GM18868 (cell line): ENCODE measurements around the gene CD300A.
A peak's percentile ranks its signal among the peaks of the same experiment; 100 is the strongest.
"Not testable (repeated sequence)": the region's sequence is repeated elsewhere in the genome, so short reads cannot be mapped to it uniquely, and the experiment has no call there.

ENCODE experiments used
- ATAC-seq: cut with Tn5 transposase; IDR thresholded peaks from one replicate; pipeline ENCODE4 v1.9.1; 2021; ENCODE audit warnings: mild to moderate bottlenecking, moderate library complexity; ENCODE audit not compliant: unreplicated experiment

CD300A gene

DNA sequence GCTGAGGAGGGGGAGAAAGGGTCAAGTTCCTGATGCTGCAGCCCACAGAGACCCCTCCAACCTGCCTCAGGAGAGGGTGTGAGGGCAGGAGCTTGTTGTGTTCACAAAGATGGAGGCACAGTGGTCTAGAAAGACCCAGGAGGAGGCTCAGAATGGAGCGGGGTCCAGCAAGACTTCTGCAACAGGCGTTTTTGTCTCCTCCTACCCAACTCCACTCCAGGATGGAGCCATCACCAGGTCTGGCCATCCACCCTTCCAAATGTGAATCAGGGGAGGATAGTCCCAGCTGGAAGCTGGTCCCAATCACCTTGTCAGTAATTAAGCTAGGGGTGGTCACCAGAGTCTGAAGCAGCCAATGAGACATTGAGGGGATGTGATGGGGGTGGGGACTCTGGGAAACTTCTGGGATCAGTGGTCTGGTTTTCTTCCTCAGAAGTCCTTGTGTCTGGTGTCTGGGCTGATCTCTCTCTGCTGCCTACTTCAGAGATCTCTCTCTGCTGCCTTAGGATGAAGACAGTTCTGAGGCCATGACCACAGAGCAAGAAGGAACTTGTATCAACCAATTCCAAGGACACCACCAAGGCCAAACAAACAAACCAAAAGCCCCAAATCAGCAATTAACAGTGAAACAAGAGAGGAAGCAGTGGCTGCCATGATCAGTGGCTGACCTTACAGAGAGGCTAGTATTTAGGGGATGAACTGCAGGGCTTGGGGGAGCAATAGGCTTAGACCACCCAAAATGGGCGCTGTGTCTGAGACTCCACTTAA lies 50.3 kb downstream of the CD300A start:
- ATAC-seq = no peak

DNA sequence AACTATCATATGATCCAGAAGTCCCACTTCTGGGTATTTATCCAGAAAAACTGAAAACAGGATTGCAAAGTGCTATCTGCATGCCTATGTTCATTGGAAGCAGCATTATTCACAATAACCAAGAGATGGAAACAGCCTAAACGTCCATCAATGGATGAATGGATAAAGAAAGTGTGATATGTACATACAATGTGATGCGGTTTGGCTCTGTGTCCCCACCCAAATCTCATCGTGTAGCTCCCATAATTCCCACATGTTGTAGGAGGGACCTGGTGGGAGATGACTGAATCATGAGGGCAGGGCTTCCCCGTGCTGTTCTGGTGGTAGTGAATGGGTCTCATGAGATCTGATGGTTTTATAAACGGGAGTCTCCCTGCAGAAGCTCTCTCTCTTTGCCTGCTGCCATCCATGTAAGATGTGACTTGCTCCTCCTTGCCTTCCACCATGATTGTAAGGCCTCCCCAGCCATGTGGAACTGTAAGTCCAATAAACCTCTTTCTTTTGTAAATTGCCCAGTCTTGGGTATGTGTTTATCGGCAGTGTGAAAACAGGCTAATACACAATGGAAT lies 52.1 kb downstream of the CD300A start:
- ATAC-seq = not testable (repeated sequence)

DNA sequence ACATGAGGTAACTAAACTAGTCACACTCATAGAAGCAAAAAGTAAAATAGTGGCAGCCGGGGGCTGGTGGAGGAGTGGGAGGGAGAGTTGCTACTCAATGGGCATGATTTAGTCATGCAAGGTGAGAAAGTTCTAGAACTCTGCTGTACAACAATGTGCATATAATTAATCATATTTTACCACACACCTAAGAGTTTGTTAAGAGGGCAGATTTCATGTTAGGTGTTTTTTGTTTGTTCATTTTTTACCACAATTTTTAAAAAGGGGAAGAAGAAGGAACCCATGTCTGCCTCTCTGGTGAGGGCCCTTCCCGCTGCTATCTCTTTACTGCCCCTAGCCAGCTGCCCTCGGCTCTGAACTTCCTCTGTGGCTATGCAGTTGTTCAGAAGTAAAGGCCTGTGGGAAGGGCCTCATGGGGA lies 53.6 kb downstream of the CD300A start:
- no peak for ATAC-seq

DNA sequence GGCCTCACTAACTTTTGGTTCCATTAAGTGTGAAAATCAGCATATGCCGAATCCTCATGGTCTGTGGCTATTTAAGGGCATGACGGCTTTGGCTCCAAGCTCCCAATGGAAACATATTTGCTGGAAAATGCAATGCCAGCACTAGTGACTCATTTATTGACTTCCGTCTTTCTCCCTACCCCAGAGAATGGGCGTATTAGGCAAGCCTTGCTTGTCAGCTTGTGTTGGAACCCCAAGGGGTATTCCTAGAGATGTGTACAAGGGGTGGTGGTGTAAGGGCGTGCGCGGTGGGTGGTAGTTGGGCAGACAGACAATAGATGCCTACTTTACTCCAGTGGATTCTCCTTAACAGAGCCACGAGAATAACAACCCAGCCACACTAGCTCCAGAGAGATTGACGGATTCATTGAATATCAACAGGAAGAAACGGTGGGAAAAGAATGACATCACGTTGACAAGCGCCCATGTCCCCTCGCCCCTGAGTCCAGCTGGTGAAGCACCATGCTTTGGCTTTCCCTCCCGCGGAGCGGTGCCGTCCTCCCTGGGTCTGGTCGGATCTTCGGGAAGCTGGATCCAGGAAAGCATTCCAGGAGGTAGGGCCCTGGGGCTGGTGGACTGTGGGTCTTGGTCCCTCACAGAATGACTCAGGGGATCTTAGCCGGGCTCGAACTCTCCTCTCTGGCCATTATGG lies 54.5 kb downstream of the CD300A start:
- ATAC-seq = no peak

DNA sequence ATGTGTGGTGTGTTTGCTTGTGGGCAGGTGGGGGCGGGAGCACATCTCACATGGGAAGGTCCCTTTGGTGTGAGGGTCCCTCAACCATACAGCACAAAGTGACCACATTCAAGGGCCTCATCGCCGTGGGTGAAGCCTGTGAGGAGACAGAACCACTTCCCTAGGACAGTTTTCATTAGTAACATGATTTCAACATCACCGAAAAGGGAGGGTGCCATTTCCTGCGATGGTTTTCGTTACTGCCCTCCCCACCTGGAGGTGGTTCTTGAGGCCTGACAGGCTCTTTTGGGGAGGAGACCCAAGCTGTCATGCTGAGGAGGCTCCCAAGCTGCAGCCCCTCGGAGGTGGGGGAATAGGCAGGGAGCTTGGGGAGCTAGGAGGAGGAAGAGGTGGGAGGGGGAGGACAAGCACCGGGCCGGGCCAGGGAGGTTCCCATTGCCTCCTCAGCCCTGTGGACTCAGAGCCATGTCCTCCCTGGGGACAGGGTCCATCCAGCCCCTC lies 55.3 kb downstream of the CD300A start:
- ATAC-seq = no peak

DNA sequence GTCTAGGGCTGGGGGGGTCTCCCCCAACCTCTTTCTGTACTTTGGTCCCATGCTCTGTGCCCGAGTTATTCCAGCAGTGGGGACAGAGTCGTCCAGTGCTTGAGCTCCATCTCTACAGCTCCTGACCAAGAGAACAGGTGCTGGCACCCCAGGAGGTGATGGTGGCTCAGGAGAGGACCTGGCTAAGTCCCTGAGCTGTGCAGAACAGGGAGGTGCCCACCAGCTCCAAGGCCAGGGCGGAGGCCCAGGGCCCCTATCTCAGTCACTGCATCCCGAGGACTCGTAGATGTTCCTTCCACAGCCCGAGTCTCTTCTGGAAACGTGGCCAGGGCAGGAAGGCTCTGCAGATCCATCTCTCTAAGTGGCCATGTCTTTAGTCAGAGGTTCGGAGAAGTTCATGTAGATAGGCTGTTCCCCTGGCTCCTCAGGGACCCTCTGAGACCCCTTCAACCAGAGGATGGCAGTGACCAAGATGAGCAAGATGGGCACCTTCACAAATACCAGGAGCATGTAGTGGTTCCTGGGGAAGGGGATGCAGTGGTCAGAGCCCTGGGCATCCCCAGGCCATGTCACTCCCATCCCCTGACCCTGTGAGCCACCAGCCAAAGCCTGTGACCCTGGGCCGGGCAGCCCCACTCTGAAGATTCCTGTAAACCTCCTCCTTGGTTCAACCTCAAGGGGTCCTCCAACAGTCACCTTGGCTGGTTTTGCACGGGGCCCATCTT lies 56.1 kb downstream of the CD300A start:
- ATAC-seq = no peak

DNA sequence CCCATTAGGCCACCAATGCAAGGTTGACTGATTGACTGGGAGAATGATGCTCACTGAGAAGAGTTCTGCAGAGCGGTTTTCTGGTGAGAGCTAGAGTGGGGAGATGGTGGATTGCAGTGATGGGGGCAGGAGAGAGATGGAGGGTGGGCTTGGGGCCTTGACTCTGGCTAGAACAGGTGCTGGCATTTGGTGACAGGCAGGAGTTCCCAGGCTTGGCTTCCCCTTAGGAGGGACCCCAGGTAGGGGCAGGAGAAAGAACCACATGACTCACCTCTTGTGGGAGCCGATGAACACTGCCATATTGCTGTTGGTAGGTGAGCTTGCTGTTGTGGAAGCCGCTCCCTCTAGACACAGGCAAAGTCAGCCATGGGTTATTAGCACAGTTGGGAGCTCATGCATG lies 56.9 kb downstream of the CD300A start:
- ATAC-seq = no peak

DNA sequence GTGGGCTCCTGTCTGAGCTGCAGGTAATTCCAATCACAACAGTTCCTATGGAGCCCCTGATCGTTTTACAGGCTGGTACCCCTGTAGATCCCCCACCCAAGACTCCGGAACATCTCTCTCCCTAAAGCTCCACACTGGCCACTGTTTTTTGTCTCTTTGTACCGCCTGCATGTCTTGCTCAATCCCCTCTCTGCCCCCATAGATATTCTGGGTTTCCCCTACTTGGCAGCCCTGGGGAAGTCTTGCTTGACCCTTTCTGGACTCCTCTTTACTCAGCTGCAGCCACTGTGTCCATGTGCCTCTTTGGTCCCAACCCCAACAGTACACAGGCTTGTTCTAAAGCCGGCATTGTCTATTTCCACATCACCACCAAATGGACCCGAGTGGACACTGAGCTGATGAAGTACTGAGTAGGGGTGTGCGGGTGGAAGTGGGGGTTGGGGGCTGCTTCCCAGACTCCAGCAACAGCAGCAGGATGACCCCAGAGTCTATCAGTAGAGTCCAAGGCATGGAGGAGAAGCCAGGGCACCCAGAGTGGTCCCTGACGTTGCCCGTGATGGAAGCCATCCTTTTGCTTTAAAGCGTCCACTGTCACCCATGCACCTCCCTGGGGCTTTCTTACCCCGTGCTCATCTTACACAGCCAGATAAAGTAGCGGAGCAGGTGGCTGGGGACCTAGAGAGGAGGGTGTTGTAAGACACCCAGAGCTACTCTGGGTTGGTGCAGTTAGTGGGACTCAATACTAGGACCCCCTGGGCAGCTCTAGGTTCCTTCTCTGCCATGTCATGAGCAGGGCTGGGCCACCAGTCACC lies 58.4 kb downstream of the CD300A start:
- ATAC-seq = no peak

DNA sequence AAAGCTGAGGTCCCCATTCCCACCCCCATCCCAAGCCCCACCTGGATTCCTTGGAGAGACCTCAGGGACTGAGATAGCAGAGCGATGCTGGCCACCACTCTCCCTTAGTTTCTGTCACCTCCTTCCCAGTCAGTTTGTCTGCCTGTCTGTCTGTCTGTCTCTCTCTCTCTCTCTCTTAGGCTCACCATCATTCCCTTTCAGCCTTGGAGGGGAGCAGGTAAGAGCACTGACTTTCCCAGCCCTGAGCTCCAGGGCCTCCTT lies 59.0 kb downstream of the CD300A start:
- no peak for ATAC-seq

DNA sequence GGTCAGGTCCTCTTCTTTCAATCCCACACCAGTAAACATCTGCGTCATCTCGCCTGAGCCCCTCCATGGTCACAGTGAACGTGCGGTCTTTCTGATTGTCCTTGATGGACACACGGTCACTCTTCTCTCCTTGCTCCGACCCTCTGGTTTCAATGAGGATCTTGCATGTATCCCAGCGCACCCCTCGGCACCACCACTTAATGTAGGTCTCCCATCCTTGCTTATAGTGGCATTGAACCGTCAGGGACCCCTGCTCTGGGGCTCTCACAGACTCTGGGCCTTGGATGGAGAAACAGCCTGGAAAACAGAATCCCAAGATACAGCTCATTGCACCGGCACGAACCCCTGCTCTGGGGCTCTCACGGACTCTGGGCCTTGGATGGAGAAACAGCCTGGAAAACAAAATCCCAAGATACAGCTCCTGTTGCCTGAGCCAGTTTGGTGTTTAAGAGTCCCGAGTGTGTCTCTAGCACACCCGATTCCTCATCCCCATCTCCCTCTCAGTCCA lies 59.4 kb downstream of the CD300A start:
- ATAC-seq = no peak

DNA sequence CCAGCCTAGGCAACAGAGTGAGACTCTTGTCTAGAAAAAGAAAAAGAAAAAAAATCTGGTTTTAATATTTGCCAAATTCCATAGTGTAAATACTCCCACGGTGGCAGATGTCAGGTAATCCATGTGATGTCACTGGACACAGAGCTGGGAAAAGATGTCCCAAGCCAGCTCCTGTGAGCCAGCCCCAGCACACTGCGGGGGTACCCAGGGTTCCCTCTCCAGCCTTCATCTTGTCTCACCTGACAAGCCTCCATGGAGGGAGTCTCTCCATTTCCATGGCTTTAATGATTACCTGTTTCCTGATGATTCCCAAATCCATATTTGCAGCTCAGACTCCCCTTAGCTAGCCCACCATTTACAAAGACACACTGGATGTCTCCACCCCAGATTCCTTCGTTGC lies 60.2 kb downstream of the CD300A start:
- ATAC-seq = no peak

DNA sequence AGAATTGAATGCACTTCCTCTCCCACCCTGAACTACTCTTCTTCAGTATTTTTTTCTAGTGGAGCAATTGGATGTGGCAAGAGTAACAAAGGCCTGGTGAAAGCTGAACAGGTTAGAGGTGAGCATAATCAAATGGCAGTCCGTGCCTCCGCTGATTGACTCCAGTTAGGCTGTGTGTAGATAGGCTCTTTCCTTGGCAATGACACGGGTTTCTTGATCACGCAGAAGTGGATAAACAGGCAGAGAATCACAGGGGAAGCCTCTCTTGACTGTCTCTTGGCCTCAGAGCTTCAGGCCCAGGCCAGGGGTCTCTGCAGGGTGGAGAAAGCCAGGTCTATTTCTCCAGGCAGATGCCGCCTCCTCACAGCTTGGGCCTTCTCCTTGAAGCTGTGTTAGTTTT lies 60.6 kb downstream of the CD300A start:
- ATAC-seq = no peak

DNA sequence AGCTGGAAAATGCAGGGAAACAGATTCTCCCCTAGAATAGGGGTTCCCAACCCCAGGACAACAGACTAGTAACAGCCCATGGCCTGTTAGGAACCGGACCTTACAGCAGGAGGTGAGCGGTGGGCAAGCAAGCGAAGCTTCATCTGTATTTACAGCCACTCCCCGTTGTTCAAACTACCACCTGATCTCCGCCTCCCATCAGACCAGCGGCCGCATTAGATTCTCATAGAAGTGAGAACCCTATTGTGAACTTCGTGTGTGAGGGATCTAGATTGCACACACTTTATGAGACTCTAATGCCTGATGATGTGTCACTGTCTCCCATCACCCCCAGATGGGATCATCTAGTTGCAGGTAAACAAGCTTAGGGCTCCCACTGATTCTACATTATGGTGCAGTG lies 61.3 kb downstream of the CD300A start:
- ATAC-seq = no peak

DNA sequence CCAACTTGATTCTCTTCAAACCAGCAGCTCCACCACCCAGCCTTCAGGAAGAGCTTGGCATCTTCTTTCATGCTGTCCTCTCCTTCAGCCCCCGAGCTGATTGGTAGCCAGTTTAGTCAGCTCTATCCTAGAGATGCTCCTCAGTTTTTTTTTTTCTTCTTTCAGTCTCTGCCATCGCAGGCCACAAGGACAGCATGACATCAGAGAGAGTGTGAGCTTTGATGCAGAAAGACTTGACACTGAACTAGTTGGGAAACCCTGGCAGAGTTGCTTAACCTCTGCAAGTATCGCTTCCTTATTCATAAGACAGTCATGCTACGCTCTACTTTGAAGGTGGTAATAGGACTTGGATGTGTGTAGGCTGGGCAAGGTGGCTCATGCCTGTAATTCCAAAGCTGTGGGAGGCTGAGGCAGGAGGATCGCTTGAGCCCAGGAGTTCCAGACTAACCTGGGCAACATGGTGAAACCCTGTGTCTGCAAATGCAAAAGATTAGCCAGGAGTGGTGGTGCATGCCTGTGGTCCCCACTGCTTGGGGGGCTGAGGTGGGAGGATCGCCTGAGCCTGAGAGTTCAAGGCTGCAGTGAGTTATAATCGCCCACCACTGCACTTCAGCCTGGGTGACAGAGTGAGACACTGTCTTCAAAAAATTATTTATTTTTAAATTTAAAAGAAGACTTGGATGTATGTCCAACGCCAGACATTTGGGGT lies 62.2 kb downstream of the CD300A start:
- peak; percentile 80 for ATAC-seq

DNA sequence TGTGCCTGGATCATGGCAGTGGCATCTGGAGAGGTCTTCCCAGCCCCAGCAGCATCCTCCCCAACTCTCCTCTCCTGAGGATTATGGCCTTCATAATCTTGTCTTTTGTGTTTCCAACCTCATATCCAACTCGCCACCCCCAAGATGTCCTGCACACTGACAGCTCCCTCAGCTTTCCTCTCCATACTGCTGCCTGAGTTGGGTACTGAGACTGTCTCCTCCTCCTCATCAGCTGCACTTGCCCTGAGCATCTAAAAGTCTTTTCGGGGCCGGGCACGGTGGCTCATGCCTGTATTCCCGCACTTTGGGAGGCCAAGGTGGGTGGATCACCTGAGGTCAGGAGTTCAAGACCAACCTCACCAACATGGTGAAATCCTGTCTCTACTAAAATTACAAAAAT lies 62.8 kb downstream of the CD300A start:
- ATAC-seq = no peak

DNA sequence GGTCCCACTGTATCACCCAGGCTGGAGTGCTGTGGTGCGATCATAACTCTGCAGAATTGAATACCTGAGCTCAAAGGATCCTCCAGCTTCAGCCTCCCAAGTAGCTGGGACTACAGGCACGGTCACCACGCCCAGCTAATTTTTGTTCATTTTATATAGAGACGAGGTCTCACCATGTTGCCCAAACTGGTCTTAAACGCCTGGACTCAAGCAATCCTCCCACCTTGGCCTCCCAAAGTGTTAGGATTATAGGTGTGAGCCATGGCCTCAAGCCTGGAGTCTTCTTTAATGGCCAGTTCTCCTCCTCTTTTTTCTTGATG lies 64.4 kb downstream of the CD300A start:
- ATAC-seq = no peak

DNA sequence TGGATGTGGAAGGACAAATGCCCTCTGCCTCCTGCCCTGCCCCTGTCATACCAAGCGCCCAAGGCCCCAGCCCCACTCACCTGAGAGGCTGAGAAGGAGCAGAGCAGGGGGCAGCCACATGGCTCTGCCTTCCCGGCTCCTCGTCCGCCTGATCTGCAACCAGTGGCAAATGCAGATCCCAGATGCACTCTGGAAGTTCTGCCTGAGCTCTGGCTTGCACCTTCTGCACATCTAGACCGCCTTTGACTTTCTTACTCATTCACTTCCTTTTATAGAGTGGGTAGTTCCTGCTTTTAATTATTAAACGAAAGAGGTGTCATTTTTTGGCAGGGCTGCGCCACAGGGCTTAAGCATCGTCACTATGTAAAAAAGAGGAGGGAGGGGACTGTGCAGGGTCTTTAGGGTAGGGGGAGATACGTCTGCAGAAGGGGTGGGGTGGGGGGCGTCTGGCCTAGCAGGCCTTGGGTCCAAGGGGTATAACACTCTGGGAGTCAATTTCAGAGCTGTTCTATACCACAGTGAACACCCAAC lies 64.9 kb downstream of the CD300A start, which contains the start of gene CD300LB:
Gene CD300LB (minus strand): TSS at position 245 of the 531 bp plus-strand sequence. CDS start 125 bp downstream, at position 120.
- no peak for ATAC-seq

DNA sequence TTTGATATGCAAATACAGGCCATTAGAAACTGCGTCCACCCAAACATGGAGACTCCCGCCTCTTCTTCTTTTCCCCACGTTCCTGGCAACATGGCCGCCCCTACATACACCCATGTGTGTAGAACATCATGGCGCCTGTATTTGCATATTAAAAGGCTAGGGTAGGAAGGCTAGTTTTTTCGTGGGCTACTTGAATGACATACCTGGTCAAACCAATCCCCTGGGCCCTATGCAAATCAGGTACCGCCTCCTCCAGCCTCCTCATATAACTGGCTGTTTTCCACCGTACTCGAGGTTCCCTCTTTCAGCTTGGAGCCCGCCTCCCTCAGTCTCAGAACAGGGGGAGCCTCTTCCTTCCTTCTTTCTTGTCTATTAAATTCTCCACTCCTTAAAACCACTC lies 65.7 kb downstream of the CD300A start:
- no peak for ATAC-seq
